Thymus (tissue), 11 donors: ENCODE measurements around the gene NDFIP2. TPM values are rescaled to one million over a fixed set of nuclear protein-coding genes. Genes with fewer than 3 reads are reported as not detected.
A peak's percentile ranks its signal among the peaks of the same experiment; 100 is the strongest.

Source experiments
- DNase-seq, 9 donors: peaks; one replicate each; pipeline ENCODE4 v3.0.0-alpha.2; 2013; ENCODE audit warnings: low spot score in 9 of 9, low read depth in 6 of 9, missing footprints in 1 of 9
- H3K27ac ChIP-seq, 2 donors: one replicate each; pipeline ENCODE4 v1.5.1; 2013; ENCODE audit warnings: control low read depth in 1 of 2, low read depth in 1 of 2, low read length in 1 of 2, mild to moderate bottlenecking in 1 of 2, moderate library complexity in 1 of 2
- H3K27me3 ChIP-seq, 2 donors: one replicate each; pipeline ENCODE4 v1.5.1; 2013; ENCODE audit warnings: low read length in 1 of 2; ENCODE audit not compliant: control insufficient read depth in 2 of 2, insufficient read depth in 1 of 2
- H3K36me3 ChIP-seq, 2 donors: one replicate each; pipeline ENCODE4 v1.5.1; 2013; ENCODE audit warnings: low read length in 1 of 2, mild to moderate bottlenecking in 1 of 2, moderate library complexity in 1 of 2; ENCODE audit not compliant: control insufficient read depth in 2 of 2, insufficient read depth in 2 of 2
- H3K4me1 ChIP-seq, 2 donors: one replicate each; pipeline ENCODE4 v1.5.1; 2013; ENCODE audit warnings: low read length in 2 of 2; ENCODE audit not compliant: control insufficient read depth in 2 of 2, insufficient read depth in 2 of 2
- H3K4me3 ChIP-seq, 2 donors: one replicate each; pipeline ENCODE4 v1.5.1; 2013; ENCODE audit warnings: low read length in 2 of 2, control low read depth in 1 of 2, mild to moderate bottlenecking in 1 of 2
- H3K9me3 ChIP-seq, 2 donors: one replicate each; pipeline ENCODE4 v1.5.1; 2013; ENCODE audit warnings: low read length in 1 of 2, mild to moderate bottlenecking in 1 of 2; ENCODE audit not compliant: control insufficient read depth in 2 of 2, insufficient read depth in 1 of 2
- WGBS: extraction: QIAGEN DNeasy Blood & Tissue Kit; methylation state at CpG from one replicate; pipeline ENCODE4 v1.1.7; 2013; 5-methylcytosine and 5-hydroxymethylcytosine counted together
- polyA plus RNA-seq: library from polyadenylated mRNA; stranded (reverse); fragments of 200-250 nt; gene quantifications from one replicate; pipeline ENCODE4 v1.2.3, GENCODE V29; 2013
- total RNA-seq: library from RNA; stranded (reverse); fragments of 120-200 nt; gene quantifications from one replicate; pipeline ENCODE4 v1.2.4, GENCODE V29; 2013
- donor health status: healthy.

Gene NDFIP2
- total and polyA plus RNA-seq, 2 donors = 23.3 to 31.9 TPM

DNA sequence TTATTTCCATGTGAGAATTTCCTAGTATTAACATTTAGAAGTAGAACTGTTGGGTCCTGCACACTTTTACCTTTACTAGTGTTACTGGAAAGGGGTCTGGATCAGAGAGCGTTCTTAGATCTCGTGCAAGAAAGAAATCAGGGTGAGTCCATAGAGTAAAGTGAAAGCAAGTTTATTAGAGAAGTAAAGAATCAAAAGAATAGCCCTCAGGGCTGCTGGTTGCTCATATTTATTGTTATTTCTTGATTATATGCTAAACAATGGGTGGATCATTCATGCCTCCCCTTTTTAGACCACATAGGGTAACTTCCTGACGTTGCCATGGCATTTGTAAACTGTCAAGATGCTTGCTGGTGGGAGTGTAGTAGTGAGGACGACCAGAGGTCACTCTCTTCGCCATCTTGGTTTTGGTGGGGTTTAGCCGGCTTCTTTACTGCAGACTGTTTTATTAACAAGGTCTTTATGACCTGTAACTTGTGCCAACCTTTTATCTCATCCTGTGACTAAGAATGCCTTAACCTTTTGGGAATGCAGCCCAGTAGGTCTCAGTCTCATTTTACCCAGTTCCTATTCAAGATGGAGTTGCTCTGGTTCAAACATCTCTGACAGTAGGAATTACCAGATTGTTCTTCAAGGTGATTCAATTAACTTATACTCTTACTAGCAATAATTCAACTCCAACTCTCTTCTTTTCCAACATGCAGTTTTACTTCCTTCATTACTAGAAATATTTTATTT lies 27.4 kb downstream of the NDFIP2 start:
- Histone ChIP-seq H3K27ac (no peak overlapping the region), H3K4me1 (no peaks in the 10 kb centered on the region), H3K4me3 (no peak overlapping the region), H3K27me3 (no peaks in the 10 kb centered on the region), H3K9me3 (no peaks in the 10 kb centered on the region), H3K36me3 (no peaks in the 10 kb centered on the region)
- DNase-seq = no peak
- WGBS = 96% methylated on average over 6 of the region's 6 CpGs

DNA sequence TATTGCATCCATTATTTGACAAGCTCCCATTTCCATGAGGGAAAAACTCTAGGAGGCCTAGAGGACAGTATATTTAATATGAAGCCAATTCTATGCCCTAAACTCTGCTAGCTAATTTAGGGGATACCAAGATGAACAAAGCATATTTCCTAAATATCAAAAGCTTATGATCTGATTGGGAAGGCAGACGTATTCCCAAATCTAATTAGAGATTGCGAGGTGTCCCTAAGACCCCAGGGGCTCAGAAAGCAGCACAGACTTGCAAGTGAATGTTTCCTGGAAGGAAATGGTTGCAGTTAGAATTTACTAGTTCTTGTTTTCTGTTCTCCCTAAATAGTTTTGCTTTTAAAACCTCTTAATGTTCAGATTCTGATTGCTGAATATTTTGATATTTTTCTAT lies 30.7 kb downstream of the NDFIP2 start:
- no peaks in the 10 kb centered on the region for H3K36me3 ChIP-seq
- H3K9me3 ChIP-seq = no peaks in the 10 kb centered on the region
- H3K27me3 ChIP-seq = no peaks in the 10 kb centered on the region
- H3K4me1 ChIP-seq = no peaks in the 10 kb centered on the region
- 94% methylated on average over 2 of the region's 2 CpGs for WGBS
- H3K27ac ChIP-seq = no peak overlapping the region
- no peak overlapping the region for H3K4me3 ChIP-seq
- DNase-seq = no peak

DNA sequence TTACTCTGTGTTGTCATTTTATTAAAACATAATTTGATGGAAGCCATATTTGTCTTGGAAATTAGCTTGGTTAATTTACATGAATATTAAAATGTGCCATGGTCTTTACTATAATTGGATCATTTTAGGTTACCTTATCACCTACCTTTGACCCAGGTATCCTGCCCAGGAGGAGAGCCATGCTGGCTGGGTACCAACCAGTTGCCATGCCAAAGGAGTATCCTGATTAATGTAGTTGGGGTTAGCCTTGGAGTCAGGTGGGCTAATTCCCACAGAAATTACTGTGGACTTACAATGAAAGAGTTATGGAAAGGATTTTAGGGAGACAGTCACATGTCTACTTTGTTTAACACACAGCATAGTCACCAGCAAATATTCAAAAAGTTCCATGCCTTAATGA lies 32.0 kb downstream of the NDFIP2 start:
- no peak overlapping the region for H3K27ac ChIP-seq
- H3K4me1 ChIP-seq = no peaks in the 10 kb centered on the region
- no peak for DNase-seq
- H3K27me3 ChIP-seq = no peaks in the 10 kb centered on the region
- H3K9me3 ChIP-seq = no peaks in the 10 kb centered on the region
- no peaks in the 10 kb centered on the region for H3K36me3 ChIP-seq
- no peak overlapping the region for H3K4me3 ChIP-seq

DNA sequence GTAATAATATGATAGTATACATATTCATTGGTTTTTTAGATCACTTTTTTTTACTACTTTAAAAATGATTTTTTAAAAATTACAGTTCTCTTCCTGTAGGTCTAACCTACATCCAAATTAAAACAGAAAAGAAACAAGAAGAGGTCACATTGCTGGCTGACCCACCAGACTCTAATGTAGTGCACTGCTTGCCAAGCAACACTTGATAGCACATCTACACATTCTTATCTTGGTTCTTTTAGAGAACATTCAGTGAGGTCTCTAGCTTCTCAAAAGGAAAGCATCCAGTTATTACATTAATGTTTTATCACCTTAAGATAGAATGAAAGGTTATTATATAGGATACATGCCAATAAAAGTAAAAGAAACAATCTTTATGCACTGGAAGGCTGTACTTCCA lies 35.6 kb downstream of the NDFIP2 start:
- Histone ChIP-seq H3K4me1 (no peaks in the 10 kb centered on the region), H3K36me3 (no peaks in the 10 kb centered on the region), H3K4me3 (no peak overlapping the region), H3K27me3 (no peaks in the 10 kb centered on the region), H3K27ac (no peak overlapping the region), H3K9me3 (no peaks in the 10 kb centered on the region)
- DNase-seq = no peak

- H3K4me3 ChIP-seq = no peak overlapping the region
- no peaks in the 10 kb centered on the region for H3K9me3 ChIP-seq
- DNase-seq = no peak
- WGBS = 96% methylated on average over 3 of the region's 3 CpGs
- no peaks in the 10 kb centered on the region for H3K27me3 ChIP-seq
- no peak overlapping the region for H3K27ac ChIP-seq
- H3K36me3 ChIP-seq = peaks cover 0 to 9% of the 10 kb centered on the region in 2 donors
- peaks cover 0 to 6% of the 10 kb centered on the region in 2 donors for H3K4me1 ChIP-seq
These were observed 38.3 kb downstream of the NDFIP2 start for GRCh38 chr13:79519255-79519654.

DNA sequence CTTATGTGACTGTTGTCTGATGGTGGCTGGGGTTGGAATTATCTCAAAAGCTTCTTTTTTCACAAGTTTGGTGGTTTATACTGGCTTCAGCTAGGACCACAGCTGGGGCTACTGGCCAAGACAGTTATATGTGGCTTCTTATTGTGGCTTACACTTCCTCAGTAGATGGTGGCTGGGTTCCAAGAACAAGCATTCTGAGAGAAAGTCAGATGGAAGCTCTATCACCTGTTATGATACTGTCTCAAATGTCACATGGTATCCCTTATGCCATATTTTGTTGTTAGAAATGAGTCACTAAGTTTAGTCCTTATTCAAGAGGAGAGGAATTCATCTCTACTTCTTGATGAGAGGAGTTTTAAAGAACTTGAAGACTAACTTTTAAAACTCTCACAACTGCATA lies 41.6 kb downstream of the NDFIP2 start:
- H3K4me1 ChIP-seq = peaks cover 0 to 6% of the 10 kb centered on the region in 2 donors
- no peak overlapping the region for H3K4me3 ChIP-seq
- H3K36me3 ChIP-seq = peaks cover 0 to 9% of the 10 kb centered on the region in 2 donors
- peak overlapping the region in 1 of 2 donors; percentile 63 for H3K27ac ChIP-seq
- peak in 3 of 9 donors; percentile 9 to 60 (median 27) for DNase-seq
- no peaks in the 10 kb centered on the region for H3K9me3 ChIP-seq
- no peaks in the 10 kb centered on the region for H3K27me3 ChIP-seq

DNA sequence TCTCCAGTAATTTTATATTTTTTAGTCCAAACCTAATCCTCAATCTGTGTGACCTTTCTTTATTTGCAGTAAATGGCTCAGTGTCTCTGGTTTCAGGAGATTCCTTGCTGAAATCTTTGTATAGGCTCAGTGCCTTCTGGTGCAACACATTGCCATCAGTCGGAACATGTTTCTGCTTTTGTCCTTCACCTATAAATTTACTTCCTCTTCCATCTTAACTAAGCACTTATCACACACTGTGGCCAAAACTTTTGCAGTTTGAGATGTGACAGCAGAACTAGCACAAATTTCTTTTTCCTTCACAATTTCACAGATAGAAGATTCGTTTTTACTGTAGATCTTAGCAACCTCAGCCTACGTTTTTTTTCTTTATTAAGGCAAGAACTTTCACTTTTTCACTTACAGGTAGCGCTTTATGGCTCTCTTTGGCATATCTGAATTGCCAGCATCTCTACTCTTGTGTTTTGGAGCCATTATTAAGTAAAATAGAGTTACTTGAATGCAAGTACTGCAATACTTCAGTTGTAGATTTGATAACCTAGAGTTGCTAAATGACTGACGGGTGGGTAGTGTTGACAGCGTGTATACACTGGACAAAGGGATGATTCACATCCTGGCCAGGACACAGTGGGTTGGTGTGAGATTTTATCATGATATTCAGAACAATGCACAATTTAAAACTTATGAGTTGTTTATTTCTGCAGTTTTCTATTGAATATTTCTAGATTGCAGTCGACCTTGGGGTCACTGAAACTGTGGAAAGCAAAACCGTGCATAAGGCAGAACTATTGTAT lies 44.3 kb downstream of the NDFIP2 start:
- DNase-seq = no peak
- Histone ChIP-seq H3K4me3 (no peak overlapping the region), H3K4me1 (peaks cover 0 to 6% of the 10 kb centered on the region in 2 donors), H3K36me3 (peaks cover 0 to 9% of the 10 kb centered on the region in 2 donors), H3K9me3 (no peaks in the 10 kb centered on the region), H3K27ac (no peak overlapping the region), H3K27me3 (no peaks in the 10 kb centered on the region)
- 65% methylated on average over 8 of the region's 8 CpGs for WGBS

GRCh38 chr13:79527698-79528097 lies 46.7 kb downstream of the NDFIP2 start:
- WGBS = 98% methylated on average over 5 of the region's 5 CpGs
- H3K4me1 ChIP-seq = peaks cover 0 to 7% of the 10 kb centered on the region in 2 donors
- H3K27me3 ChIP-seq = no peaks in the 10 kb centered on the region
- no peaks in the 10 kb centered on the region for H3K9me3 ChIP-seq
- DNase-seq = no peak
- peaks cover 0 to 9% of the 10 kb centered on the region in 2 donors for H3K36me3 ChIP-seq
- no peak overlapping the region for H3K27ac ChIP-seq
- no peak overlapping the region for H3K4me3 ChIP-seq

DNA sequence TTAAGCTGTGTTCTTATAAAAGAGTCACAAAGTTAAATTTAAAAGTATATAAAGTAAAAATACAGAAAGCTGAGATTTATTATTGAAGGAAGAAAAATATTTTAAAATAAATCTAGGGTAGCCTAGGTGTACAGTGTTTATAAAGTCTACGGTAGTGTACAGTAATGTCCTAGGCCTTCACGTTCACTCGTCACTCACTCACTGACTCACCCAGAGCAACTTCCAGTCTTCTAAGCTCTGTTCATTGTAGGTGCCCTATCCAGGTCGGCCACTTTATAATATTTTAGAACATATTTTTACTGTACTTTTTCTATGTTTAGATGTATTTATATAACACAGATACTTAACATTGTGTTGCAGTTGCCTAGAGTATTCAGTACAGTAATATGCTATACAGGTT lies 47.4 kb downstream of the NDFIP2 start:
- Histone ChIP-seq H3K9me3 (no peaks in the 10 kb centered on the region), H3K4me1 (peaks cover 0 to 4% of the 10 kb centered on the region in 2 donors), H3K36me3 (peaks cover 0 to 6% of the 10 kb centered on the region in 2 donors), H3K27me3 (no peaks in the 10 kb centered on the region), H3K27ac (no peak overlapping the region), H3K4me3 (no peak overlapping the region)
- DNase-seq = no peak
- 99% methylated on average over 4 of the region's 4 CpGs for WGBS
